ENCODE data around the gene LAMP5. TPM values are rescaled to one million over a fixed set of nuclear protein-coding genes. Genes with fewer than 3 reads are reported as not detected.

The LAMP5 gene
- total RNA-seq, 2 experiments from 2014 or later = not detected

- Mint-ChIP-seq H3K27ac (no peak overlapping the region), H3K4me3 (no peak overlapping the region), H3K27me3 (no peaks in the 10 kb centered on the region), H3K9me3 (ENCODE audit: low read depth) (peaks cover 5% of the 10 kb centered on the region), H3K36me3 (no peaks in the 10 kb centered on the region), H3K4me1 (no peaks in the 10 kb centered on the region)
- no peak for ATAC-seq
- CTCF ChIA-PET = no interaction called here
- DNase-seq = no peak
Measured at GRCh38 chr20:9490631-9491030, 23.8 kb upstream of the LAMP5 start.

GRCh38 chr20:9491324-9491723 lies 23.1 kb upstream of the LAMP5 start:
- H3K9me3 Mint-ChIP-seq (ENCODE audit: low read depth) = peaks cover 5% of the 10 kb centered on the region
- no peaks in the 10 kb centered on the region for H3K4me1 Mint-ChIP-seq
- ATAC-seq (no peak), DNase-seq (no peak)
- no peak overlapping the region for H3K27ac Mint-ChIP-seq
- H3K27me3 Mint-ChIP-seq = no peaks in the 10 kb centered on the region
- H3K36me3 Mint-ChIP-seq = no peaks in the 10 kb centered on the region
- CTCF ChIA-PET = no interaction called here
- H3K4me3 Mint-ChIP-seq = no peak overlapping the region

GRCh38 chr20:9492067-9492466 lies 22.3 kb upstream of the LAMP5 start:
- H3K27ac Mint-ChIP-seq = no peak overlapping the region
- DNase-seq (no peak), ATAC-seq (no peak)
- no peak overlapping the region for H3K4me3 Mint-ChIP-seq
- no peaks in the 10 kb centered on the region for H3K36me3 Mint-ChIP-seq
- CTCF ChIA-PET = no interaction called here
- H3K9me3 Mint-ChIP-seq (ENCODE audit: low read depth) = peaks cover 5% of the 10 kb centered on the region
- H3K4me1 Mint-ChIP-seq = no peaks in the 10 kb centered on the region
- H3K27me3 Mint-ChIP-seq = no peaks in the 10 kb centered on the region

GRCh38 chr20:9493803-9494202 lies 20.6 kb upstream of the LAMP5 start:
- Mint-ChIP-seq H3K9me3 (ENCODE audit: low read depth) (peaks cover 5% of the 10 kb centered on the region), H3K4me3 (no peak overlapping the region), H3K27me3 (no peaks in the 10 kb centered on the region), H3K4me1 (no peaks in the 10 kb centered on the region), H3K36me3 (no peaks in the 10 kb centered on the region), H3K27ac (no peak overlapping the region)
- ATAC-seq = no peak
- CTCF ChIA-PET = no interaction called here
- no peak for DNase-seq

GRCh38 chr20:9495701-9496100 lies 18.7 kb upstream of the LAMP5 start:
- ATAC-seq (no peak), DNase-seq (no peak)
- H3K27me3 Mint-ChIP-seq = no peaks in the 10 kb centered on the region
- no peak overlapping the region for H3K27ac Mint-ChIP-seq
- no peak overlapping the region for H3K4me3 Mint-ChIP-seq
- CTCF ChIA-PET = no interaction called here
- H3K36me3 Mint-ChIP-seq = no peaks in the 10 kb centered on the region
- peaks cover 2% of the 10 kb centered on the region for H3K9me3 Mint-ChIP-seq (ENCODE audit: low read depth)
- H3K4me1 Mint-ChIP-seq = no peaks in the 10 kb centered on the region

GRCh38 chr20:9496155-9496554 lies 18.2 kb upstream of the LAMP5 start:
- DNase-seq (no peak), ATAC-seq (no peak)
- H3K27me3 Mint-ChIP-seq = no peaks in the 10 kb centered on the region
- peaks cover 2% of the 10 kb centered on the region for H3K9me3 Mint-ChIP-seq (ENCODE audit: low read depth)
- no peak overlapping the region for H3K4me3 Mint-ChIP-seq
- no peak overlapping the region for H3K27ac Mint-ChIP-seq
- H3K4me1 Mint-ChIP-seq = no peaks in the 10 kb centered on the region
- CTCF ChIA-PET = no interaction called here
- H3K36me3 Mint-ChIP-seq = no peaks in the 10 kb centered on the region

GRCh38 chr20:9498322-9498721 lies 16.1 kb upstream of the LAMP5 start:
- no peak overlapping the region for H3K27ac Mint-ChIP-seq
- DNase-seq (no peak), ATAC-seq (no peak)
- H3K27me3 Mint-ChIP-seq = no peaks in the 10 kb centered on the region
- H3K9me3 Mint-ChIP-seq (ENCODE audit: low read depth) = peaks cover 2% of the 10 kb centered on the region
- no peaks in the 10 kb centered on the region for H3K36me3 Mint-ChIP-seq
- CTCF ChIA-PET = no interaction called here
- H3K4me1 Mint-ChIP-seq = no peaks in the 10 kb centered on the region
- H3K4me3 Mint-ChIP-seq = no peak overlapping the region

GRCh38 chr20:9499126-9499899 lies 15.1 kb upstream of the LAMP5 start:
- Mint-ChIP-seq H3K27me3 (no peaks in the 10 kb centered on the region), H3K4me1 (no peaks in the 10 kb centered on the region), H3K4me3 (no peak overlapping the region), H3K36me3 (no peaks in the 10 kb centered on the region), H3K9me3 (ENCODE audit: low read depth) (peaks cover 2% of the 10 kb centered on the region), H3K27ac (no peak overlapping the region)
- no peak for ATAC-seq
- no peak for DNase-seq
- CTCF ChIA-PET = no interaction called here

- H3K4me1 Mint-ChIP-seq = no peaks in the 10 kb centered on the region
- CTCF ChIA-PET = no interaction called here
- H3K4me3 Mint-ChIP-seq = no peak overlapping the region
- no peaks in the 10 kb centered on the region for H3K27me3 Mint-ChIP-seq
- no peak for DNase-seq
- no peak for ATAC-seq
- H3K9me3 Mint-ChIP-seq (ENCODE audit: low read depth) = no peaks in the 10 kb centered on the region
- no peak overlapping the region for H3K27ac Mint-ChIP-seq
- no peaks in the 10 kb centered on the region for H3K36me3 Mint-ChIP-seq
Measured at GRCh38 chr20:9500121-9500520, 14.3 kb upstream of the LAMP5 start.

GRCh38 chr20:9501473-9501872 lies 12.9 kb upstream of the LAMP5 start:
- Mint-ChIP-seq H3K36me3 (no peaks in the 10 kb centered on the region), H3K4me1 (no peaks in the 10 kb centered on the region), H3K27ac (no peak overlapping the region), H3K4me3 (no peak overlapping the region), H3K27me3 (peaks cover 8% of the 10 kb centered on the region), H3K9me3 (ENCODE audit: low read depth) (no peaks in the 10 kb centered on the region)
- DNase-seq = no peak
- CTCF ChIA-PET = no interaction called here
- no peak for ATAC-seq

- H3K4me3 Mint-ChIP-seq = no peak overlapping the region
- ATAC-seq (no peak), DNase-seq (no peak)
- H3K9me3 Mint-ChIP-seq (ENCODE audit: low read depth) = no peaks in the 10 kb centered on the region
- no peak overlapping the region for H3K27ac Mint-ChIP-seq
- no peaks in the 10 kb centered on the region for H3K4me1 Mint-ChIP-seq
- H3K36me3 Mint-ChIP-seq = no peaks in the 10 kb centered on the region
- peaks cover 24% of the 10 kb centered on the region for H3K27me3 Mint-ChIP-seq
- CTCF ChIA-PET = no interaction called here
Measured at GRCh38 chr20:9503526-9504245, 10.7 kb upstream of the LAMP5 start.

- no peaks in the 10 kb centered on the region for H3K9me3 Mint-ChIP-seq (ENCODE audit: low read depth)
Measured at GRCh38 chr20:9506280-9506821, 8.0 kb upstream of the LAMP5 start.

GRCh38 chr20:9506964-9507369 lies 7.4 kb upstream of the LAMP5 start:
- DNase-seq (no peak), ATAC-seq (no peak)
- no peak overlapping the region for H3K4me3 Mint-ChIP-seq
- H3K27ac Mint-ChIP-seq = no peak overlapping the region
- H3K27me3 Mint-ChIP-seq = peaks cover 50% of the 10 kb centered on the region
- H3K4me1 Mint-ChIP-seq = no peaks in the 10 kb centered on the region
- H3K36me3 Mint-ChIP-seq = no peaks in the 10 kb centered on the region
- CTCF ChIA-PET = no interaction called here
- no peaks in the 10 kb centered on the region for H3K9me3 Mint-ChIP-seq (ENCODE audit: low read depth)

More at GRCh38 chr20:9506280-9506821, 8.0 kb upstream of the LAMP5 start:
- ATAC-seq (no peak), DNase-seq (no peak)
- H3K27ac Mint-ChIP-seq = no peak overlapping the region
- no peaks in the 10 kb centered on the region for H3K4me1 Mint-ChIP-seq
- no peak overlapping the region for H3K4me3 Mint-ChIP-seq
- H3K27me3 Mint-ChIP-seq = peaks cover 44% of the 10 kb centered on the region
- CTCF ChIA-PET = no interaction called here
- H3K36me3 Mint-ChIP-seq = no peaks in the 10 kb centered on the region

- no peak for ATAC-seq
Measured at GRCh38 chr20:9507544-9508239, 6.7 kb upstream of the LAMP5 start.

More at GRCh38 chr20:9507544-9508239, 6.7 kb upstream of the LAMP5 start:
- DNase-seq = no peak
- H3K27ac Mint-ChIP-seq = no peak overlapping the region
- H3K27me3 Mint-ChIP-seq = peaks cover 56% of the 10 kb centered on the region
- H3K36me3 Mint-ChIP-seq = no peaks in the 10 kb centered on the region
- no peak overlapping the region for H3K4me3 Mint-ChIP-seq
- CTCF ChIA-PET = no interaction called here
- H3K9me3 Mint-ChIP-seq (ENCODE audit: low read depth) = no peaks in the 10 kb centered on the region
- no peaks in the 10 kb centered on the region for H3K4me1 Mint-ChIP-seq
